ENCODE measurements around the gene NUDC. TPM values are rescaled to one million over a fixed set of nuclear protein-coding genes. Genes with fewer than 3 reads are reported as not detected.

Gene NUDC
- total RNA-seq, 2 experiments from 2014 or later, result 65.7 to 106 TPM

- no peaks in the 10 kb centered on the region for H3K36me3 ChIP-seq (ENCODE audit: insufficient read depth, low read length)
- no peak for DNase-seq (ENCODE audit: low spot score)
- no peak overlapping the region for H2AFZ ChIP-seq (ENCODE audit: low read length)
- H3K9me2 ChIP-seq (ENCODE audit: insufficient read depth, low read length), result no peaks in the 10 kb centered on the region
- ChIA-PET POLR2A (interaction anchor here (0.9 to 1.6 kb wide), 2 partner anchors 12 to 103 kb away, joined by 3 read pairs; partner anchors contain the start of gene GPATCH3), CTCF (ENCODE audit: unreplicated experiment) (interaction anchor here (0.6 kb wide), 1 partner anchor 15 kb away, joined by 4 read pairs; no protein-coding TSS in a partner anchor)
- H3K27ac ChIP-seq (ENCODE audit: low read depth, low read length, poor library complexity, severe bottlenecking), result no peak overlapping the region
- H3K4me1 ChIP-seq (ENCODE audit: insufficient read depth, low read length, poor library complexity, severe bottlenecking), result peaks cover 7% of the 10 kb centered on the region
- BruUV-seq (replicated peaks), result no TSS peak
- no peaks in the 10 kb centered on the region for H3K79me2 ChIP-seq (ENCODE audit: insufficient read depth, low read depth, low read length)
- no peaks in the 10 kb centered on the region for H4K20me1 ChIP-seq (ENCODE audit: insufficient read depth, low read length)
- intact Hi-C loops (cut with micrococcal nuclease; ENCODE audit: unreplicated experiment), result no loop called here
- no peaks in the 10 kb centered on the region for H3K9me3 ChIP-seq (ENCODE audit: low read length)
- no peak overlapping the region for H3K4me2 ChIP-seq (ENCODE audit: low read length)
- no peak for TF ChIP-seq CTCF (conservative IDR thresholded peaks at IDR 0.05; ENCODE audit: low read length)
- TF ChIP-seq EZH2phosphoT487 (IDR thresholded peaks at IDR 0.05; ENCODE audit: borderline replicate concordance, low read depth, low read length), result no peak
- no peak overlapping the region for H3K4me3 ChIP-seq (ENCODE audit: low read depth, low read length, poor library complexity, severe bottlenecking)
These were observed 9.4 kb upstream of the NUDC start for GRCh38 chr1:26912147-26912490.

- Histone ChIP-seq H3K79me2 (ENCODE audit: insufficient read depth, low read depth, low read length) (no peaks in the 10 kb centered on the region), H4K20me1 (ENCODE audit: insufficient read depth, low read length) (no peaks in the 10 kb centered on the region), H3K9me2 (ENCODE audit: insufficient read depth, low read length) (no peaks in the 10 kb centered on the region), H3K4me3 (ENCODE audit: low read depth, low read length, poor library complexity, severe bottlenecking) (no peak overlapping the region), H3K27ac (ENCODE audit: low read depth, low read length, poor library complexity, severe bottlenecking) (no peak overlapping the region), H3K4me2 (ENCODE audit: low read length) (no peak overlapping the region), H3K4me1 (ENCODE audit: insufficient read depth, low read length, poor library complexity, severe bottlenecking) (peaks cover 7% of the 10 kb centered on the region), H3K9me3 (ENCODE audit: low read length) (no peaks in the 10 kb centered on the region), H2AFZ (ENCODE audit: low read length) (no peak overlapping the region), H3K36me3 (ENCODE audit: insufficient read depth, low read length) (no peaks in the 10 kb centered on the region)
- POLR2A ChIA-PET, result interaction anchor here (0.6 to 1.6 kb wide), 2 partner anchors 13 to 17 kb away, joined by 3 to 5 read pairs; partner anchors contain the start of gene GPATCH3
- CTCF ChIA-PET (ENCODE audit: unreplicated experiment), result no interaction called here
- no peak for DNase-seq (ENCODE audit: low spot score)
- BruUV-seq (replicated peaks), result no TSS peak
- intact Hi-C loops (cut with micrococcal nuclease; ENCODE audit: unreplicated experiment), result no loop called here
- no peak for TF ChIP-seq EZH2phosphoT487 (IDR thresholded peaks at IDR 0.05; ENCODE audit: borderline replicate concordance, low read depth, low read length)
- TF ChIP-seq CTCF (conservative IDR thresholded peaks at IDR 0.05; ENCODE audit: low read length), result no peak
These were observed 8.2 kb upstream of the NUDC start for GRCh38 chr1:26913389-26913753.

- CTCF ChIA-PET (ENCODE audit: unreplicated experiment), result no interaction called here
- no peak for TF ChIP-seq EZH2phosphoT487 (IDR thresholded peaks at IDR 0.05; ENCODE audit: borderline replicate concordance, low read depth, low read length)
- TF ChIP-seq CTCF (conservative IDR thresholded peaks at IDR 0.05; ENCODE audit: low read length), result no peak
- no peaks in the 10 kb centered on the region for H3K79me2 ChIP-seq (ENCODE audit: insufficient read depth, low read depth, low read length)
- intact Hi-C loops (cut with micrococcal nuclease; ENCODE audit: unreplicated experiment), result no loop called here
- H3K36me3 ChIP-seq (ENCODE audit: insufficient read depth, low read length), result no peaks in the 10 kb centered on the region
- no TSS peak for BruUV-seq (replicated peaks)
- no peaks in the 10 kb centered on the region for H4K20me1 ChIP-seq (ENCODE audit: insufficient read depth, low read length)
- no peaks in the 10 kb centered on the region for H3K9me3 ChIP-seq (ENCODE audit: low read length)
- no peak within 1 kb of the TSS for H3K4me2 ChIP-seq (ENCODE audit: low read length)
- POLR2A ChIA-PET, result interaction anchor here (0.6 to 1.6 kb wide), 2 partner anchors 13 to 16 kb away, joined by 3 to 5 read pairs; partner anchors contain the start of gene GPATCH3
- DNase-seq (ENCODE audit: low spot score), result peak; percentile 47
- H3K4me3 ChIP-seq (ENCODE audit: low read depth, low read length, poor library complexity, severe bottlenecking), result no peak within 1 kb of the TSS
- H3K9me2 ChIP-seq (ENCODE audit: insufficient read depth, low read length), result no peaks in the 10 kb centered on the region
- no peak within 1 kb of the TSS; the same call in 1 of the 2 replicates for H2AFZ ChIP-seq (ENCODE audit: low read length)
- peaks cover 7% of the 10 kb centered on the region for H3K4me1 ChIP-seq (ENCODE audit: insufficient read depth, low read length, poor library complexity, severe bottlenecking)
- no peak within 1 kb of the TSS for H3K27ac ChIP-seq (ENCODE audit: low read depth, low read length, poor library complexity, severe bottlenecking)
These were observed 7.6 kb upstream of the NUDC start, which contains the start of gene NR0B2 for GRCh38 chr1:26913754-26914619. Gene NR0B2 (minus strand): TSS chr1:26913975. CDS start chr1:26913940, 35 bp downstream.

All from OCI-LY7 (cell line).